OCI-LY7 (cell line): ENCODE results near the gene RTL10. TPM values are rescaled to one million over a fixed set of nuclear protein-coding genes. Genes with fewer than 3 reads are reported as not detected.
"Not testable (repeated sequence)": the region's sequence is repeated elsewhere in the genome, so short reads cannot be mapped to it uniquely, and the experiment has no call there.

Experiments
- BruUV-seq: library from RNA; stranded (reverse); fragments of 400-500 nt; replicated peaks from 2 replicates; lab custom pipeline; 2021; lab: Mats Ljungman, UMichigan
- CTCF ChIA-PET: fragments of 300-600 bp; sonication (Branson Sonifier 250); formaldehyde crosslinking; loops from one replicate; lab custom pipeline; 2022; ENCODE audit warnings: antibody characterized with exemption; ENCODE audit not compliant: unreplicated experiment; lab: Charles Lee
- POLR2A ChIA-PET: fragments of 300-600 bp; sonication (Branson Sonifier 250); formaldehyde crosslinking; loops from one replicate; lab custom pipeline; 2022; ENCODE audit warnings: antibody characterized with exemption; lab: Charles Lee
- DNase-seq: peaks from one replicate; pipeline ENCODE4 v3.0.0-alpha.2; 2015; ENCODE audit warnings: low spot score
- H2AFZ ChIP-seq: fragments of 200-600 bp; sonication (generic), shearing (Covaris generic); 2 replicates; pipeline ENCODE4 v1.6.1; 2014; ENCODE audit warnings: mild to moderate bottlenecking, antibody characterized with exemption, low read length, moderate library complexity
- H3K27ac ChIP-seq: fragments of 200-600 bp; sonication (generic); 2 replicates; pipeline ENCODE4 v1.5.1; 2014; ENCODE audit warnings: mixed run types, low read depth, mild to moderate bottlenecking, moderate library complexity, low read length, inconsistent platforms; ENCODE audit not compliant: poor library complexity, severe bottlenecking
- H3K36me3 ChIP-seq: fragments of 200-600 bp; sonication (generic); 2 replicates; pipeline ENCODE4 v1.6.1; 2014; ENCODE audit warnings: mild to moderate bottlenecking, antibody characterized with exemption, low read length, moderate library complexity, mixed read lengths; ENCODE audit not compliant: insufficient read depth
- H3K4me1 ChIP-seq: fragments of 200-600 bp; sonication (generic); 2 replicates; pipeline ENCODE4 v1.5.1; 2014; ENCODE audit warnings: mild to moderate bottlenecking, low read length; ENCODE audit not compliant: insufficient read depth, poor library complexity, severe bottlenecking
- H3K4me2 ChIP-seq: fragments of 200-600 bp; sonication (generic); 2 replicates; pipeline ENCODE4 v1.6.1; 2014; ENCODE audit warnings: mild to moderate bottlenecking, low read length
- H3K4me3 ChIP-seq: fragments of 200-600 bp; sonication (generic); 2 replicates; pipeline ENCODE4 v1.5.1; 2014; ENCODE audit warnings: mild to moderate bottlenecking, low read depth, low read length; ENCODE audit not compliant: poor library complexity, severe bottlenecking
- H3K79me2 ChIP-seq: fragments of 200-600 bp; sonication (generic); 2 replicates; pipeline ENCODE4 v1.6.1; 2016; ENCODE audit warnings: low read depth, mild to moderate bottlenecking, low read length, moderate library complexity, mixed read lengths; ENCODE audit not compliant: insufficient read depth
- H3K9me2 ChIP-seq: fragments of 200-600 bp; sonication (generic); 2 replicates; pipeline ENCODE4 v1.6.1; 2016; ENCODE audit warnings: mild to moderate bottlenecking, low read length, mixed read lengths; ENCODE audit not compliant: insufficient read depth
- H3K9me3 ChIP-seq: fragments of 200-600 bp; sonication (generic); 2 replicates; pipeline ENCODE4 v1.6.1; 2014; ENCODE audit warnings: mild to moderate bottlenecking, mixed run types, low read length, mixed read lengths
- H4K20me1 ChIP-seq: fragments of 200-600 bp; sonication (generic); 2 replicates; pipeline ENCODE4 v1.6.1; 2014; ENCODE audit warnings: mild to moderate bottlenecking, antibody characterized with exemption, low read length, moderate library complexity, mixed read lengths; ENCODE audit not compliant: insufficient read depth
- CTCF ChIP-seq: fragments of 200-600 bp; sonication (generic); conservative IDR thresholded peaks from 2 replicates; pipeline ENCODE4 v1.5.1; 2014; ENCODE audit warnings: mild to moderate bottlenecking, antibody characterized with exemption, low read length, moderate library complexity, mixed read lengths
- EZH2phosphoT487 ChIP-seq: fragments of 200-600 bp; sonication (generic); IDR thresholded peaks from 2 replicates; pipeline ENCODE4 v1.6.1; 2018; ENCODE audit warnings: low read depth, borderline replicate concordance, mild to moderate bottlenecking, mixed run types, antibody characterized with exemption, low read length, moderate library complexity, mixed read lengths
- intact Hi-C: fragments of 100-400 bp; cut with micrococcal nuclease; formaldehyde crosslinking; loops from one replicate; pipeline ENCODE4 v1.10.0; 2022; ENCODE audit not compliant: unreplicated experiment
- total RNA-seq, 2 experiments: library from RNA; depleted of rRNA in 1 of 2; stranded (reverse); fragments of >200 nt in 1 of 2; shearing (Covaris generic) in 1 of 2; gene quantifications; 2 replicates each; pipeline ENCODE4 v1.2.3, GENCODE V29; 2014 to 2022

Gene RTL10
- total RNA-seq, 2 experiments from 2014 or later = 26.2 to 28.2 TPM

GRCh38 chr22:19884954-19885751 lies 30.5 kb upstream of the RTL10 start:
- intact Hi-C loops = no loop called here
- peak overlapping the region; percentile 91 for H3K27ac ChIP-seq
- TF ChIP-seq CTCF = no peak
- TF ChIP-seq EZH2phosphoT487 = no peak
- no peaks in the 10 kb centered on the region for H3K9me2 ChIP-seq
- CTCF ChIA-PET = no interaction called here
- H3K4me2 ChIP-seq = peak overlapping the region; percentile 73
- BruUV-seq = no TSS peak
- peaks cover 31% of the 10 kb centered on the region for H3K79me2 ChIP-seq
- peaks cover 55% of the 10 kb centered on the region for H3K4me1 ChIP-seq
- POLR2A ChIA-PET = interaction anchor here (0.9 kb wide), 1 partner anchor 29 kb away, joined by 3 read pairs; no protein-coding TSS in a partner anchor
- no peak overlapping the region for H2AFZ ChIP-seq
- no peaks in the 10 kb centered on the region for H3K36me3 ChIP-seq
- no peaks in the 10 kb centered on the region for H3K9me3 ChIP-seq
- no peak for DNase-seq
- no peaks in the 10 kb centered on the region for H4K20me1 ChIP-seq
- H3K4me3 ChIP-seq = no peak overlapping the region

- H4K20me1 ChIP-seq = no peaks in the 10 kb centered on the region
- no peak overlapping the region for H3K27ac ChIP-seq
- intact Hi-C loops = no loop called here
- ChIA-PET POLR2A (interaction anchor here (0.9 kb wide), 1 partner anchor 29 kb away, joined by 3 read pairs; no protein-coding TSS in a partner anchor), CTCF (no interaction called here)
- H3K4me1 ChIP-seq = peaks cover 47% of the 10 kb centered on the region
- no peaks in the 10 kb centered on the region for H3K9me2 ChIP-seq
- no peak overlapping the region for H3K4me2 ChIP-seq
- TF ChIP-seq CTCF (no peak), EZH2phosphoT487 (no peak)
- peaks cover 24% of the 10 kb centered on the region for H3K79me2 ChIP-seq
- no peak for DNase-seq
- no peaks in the 10 kb centered on the region for H3K36me3 ChIP-seq
- no TSS peak for BruUV-seq
- no peak overlapping the region for H3K4me3 ChIP-seq
- H2AFZ ChIP-seq = no peak overlapping the region
- no peaks in the 10 kb centered on the region for H3K9me3 ChIP-seq
Observed at GRCh38 chr22:19884161-19884953, 29.7 kb upstream of the RTL10 start.

GRCh38 chr22:19883446-19883845 lies 28.8 kb upstream of the RTL10 start:
- H3K9me3 ChIP-seq = not testable (repeated sequence)

More at GRCh38 chr22:19883446-19883845, 28.8 kb upstream of the RTL10 start:
- Histone ChIP-seq H3K79me2 (peaks cover 15% of the 10 kb centered on the region; the same call in 1 of the 2 replicates), H3K4me1 (peaks cover 38% of the 10 kb centered on the region)
- intact Hi-C loops, H3K36me3 ChIP-seq, H3K4me2 ChIP-seq, H3K27ac ChIP-seq, BruUV-seq, H4K20me1 ChIP-seq, H3K4me3 ChIP-seq, H3K9me2 ChIP-seq, DNase-seq, POLR2A ChIA-PET, H2AFZ ChIP-seq, CTCF ChIA-PET: not testable (repeated sequence)
